Measurements from ENCODE around the gene CYB5D1. TPM values are rescaled to one million over a fixed set of nuclear protein-coding genes. Genes with fewer than 3 reads are reported as not detected.

The CYB5D1 gene
- total and polyA plus RNA-seq, 2 donors from 2014 or later = 14.3 to 20.4 TPM

GRCh38 chr17:7855660-7856010, 2.2 kb upstream of the CYB5D1 start:
- FAIRE-seq = no peak
- Histone ChIP-seq H3K27me3 (ENCODE audit: control insufficient read depth, insufficient read depth, low read length) (no peaks in the 10 kb centered on the region), H3K4me3 (ENCODE audit: low read length in 3 of 3) (peak overlapping the region in 2 of 3 donors; percentile 40 to 73), H3K27ac (ENCODE audit: low read depth in 2 of 2, low read length in 2 of 2) (peak overlapping the region; percentile 36 to 93), H3K36me3 (ENCODE audit: control insufficient read depth in 2 of 3, insufficient read depth in 3 of 3, low read length in 3 of 3) (peaks cover 8 to 22% (median 13%) of the 10 kb centered on the region in 3 donors), H3K9ac (ENCODE audit: low read length in 3 of 3) (peak overlapping the region in 1 of 3 donors; percentile 36), H3K4me1 (ENCODE audit: control insufficient read depth in 2 of 3, insufficient read depth in 2 of 3, low read depth in 1 of 3, low read length in 3 of 3) (peaks cover 0 to 33% (median 4%) of the 10 kb centered on the region in 3 donors), H3K9me3 (ENCODE audit: control insufficient read depth in 2 of 3, insufficient read depth in 1 of 3, low read length in 3 of 3) (no peaks in the 10 kb centered on the region)
- intact Hi-C loops (cut with DNase I) = no loop called here
- TF ChIP-seq CTCF (IDR thresholded peaks at IDR 0.05; ENCODE audit: borderline replicate concordance, extremely low read depth, insufficient read depth) = no peak
- peak in 3 of 5 donors; percentile 36 to 83 (median 40) for DNase-seq

- DNase-seq (peak; percentile 50 to 90 (median 80)), FAIRE-seq (no peak)
- no peak for TF ChIP-seq CTCF (IDR thresholded peaks at IDR 0.05; ENCODE audit: borderline replicate concordance, extremely low read depth, insufficient read depth)
- Histone ChIP-seq H3K9ac (ENCODE audit: low read length in 3 of 3) (peak overlapping the region; percentile 54 to 72 (median 63)), H3K27ac (ENCODE audit: low read depth in 2 of 2, low read length in 2 of 2) (peak overlapping the region; percentile 93), H3K4me3 (ENCODE audit: low read length in 3 of 3) (peak overlapping the region; percentile 73 to 80 (median 79)), H3K36me3 (ENCODE audit: control insufficient read depth in 2 of 3, insufficient read depth in 3 of 3, low read length in 3 of 3) (peaks cover 7 to 17% (median 8%) of the 10 kb centered on the region in 3 donors), H3K27me3 (ENCODE audit: control insufficient read depth, insufficient read depth, low read length) (no peaks in the 10 kb centered on the region), H3K4me1 (ENCODE audit: control insufficient read depth in 2 of 3, insufficient read depth in 2 of 3, low read depth in 1 of 3, low read length in 3 of 3) (peaks cover 0 to 32% (median 4%) of the 10 kb centered on the region in 3 donors), H3K9me3 (ENCODE audit: control insufficient read depth in 2 of 3, insufficient read depth in 1 of 3, low read length in 3 of 3) (no peaks in the 10 kb centered on the region)
- intact Hi-C loops (cut with DNase I) = no loop called here
Measured at GRCh38 chr17:7856011-7856810, 1.6 kb upstream of the CYB5D1 start.

GRCh38 chr17:7856811-7857712, 741 bp upstream of the CYB5D1 start, which contains the start of gene NAA38:
NAA38 (minus strand) TSS chr17:7857559; CDS start chr17:7857463, 96 bp downstream.
- intact Hi-C loops (cut with DNase I) = no loop called here
- Histone ChIP-seq H3K4me3 (ENCODE audit: low read length in 3 of 3) (peak within 1 kb of the TSS; percentile 73 to 95 (median 79)), H3K27me3 (ENCODE audit: control insufficient read depth, insufficient read depth, low read length) (no peaks in the 10 kb centered on the region), H3K9ac (ENCODE audit: low read length in 3 of 3) (peak within 1 kb of the TSS; percentile 63 to 95 (median 72)), H3K27ac (ENCODE audit: low read depth in 2 of 2, low read length in 2 of 2) (peak within 1 kb of the TSS; percentile 93), H3K36me3 (ENCODE audit: control insufficient read depth in 2 of 3, insufficient read depth in 3 of 3, low read length in 3 of 3) (peaks cover 7 to 10% (median 7%) of the 10 kb centered on the region in 3 donors), H3K9me3 (ENCODE audit: control insufficient read depth in 2 of 3, insufficient read depth in 1 of 3, low read length in 3 of 3) (no peaks in the 10 kb centered on the region), H3K4me1 (ENCODE audit: control insufficient read depth in 2 of 3, insufficient read depth in 2 of 3, low read depth in 1 of 3, low read length in 3 of 3) (peaks cover 0 to 26% (median 4%) of the 10 kb centered on the region in 3 donors)
- DNase-seq = peak; percentile 99 to 100 (median 99)
- TF ChIP-seq CTCF (IDR thresholded peaks at IDR 0.05; ENCODE audit: borderline replicate concordance, extremely low read depth, insufficient read depth) = peak; percentile 42
- peak; percentile 61 for FAIRE-seq
